HG03342 (cell line): ENCODE results near the gene LCN1.

Experiments
- ATAC-seq: cut with Tn5 transposase; IDR thresholded peaks from one replicate; pipeline ENCODE4 v1.9.1; 2021; ENCODE audit warnings: mild to moderate bottlenecking, moderate library complexity; ENCODE audit not compliant: unreplicated experiment

Gene LCN1

GRCh38 chr9:135520916-135521607, at the start of gene LCN1:
Gene LCN1, plus strand, starts transcription at chr9:135521440. Its CDS starts 58 bp downstream, at chr9:135521498.
- no peak for ATAC-seq

- no peak for ATAC-seq
Observed at GRCh38 chr9:135471791-135472640, 49.2 kb upstream of the LCN1 start.

- ATAC-seq, result no peak
Observed at GRCh38 chr9:135473972-135474543, 47.2 kb upstream of the LCN1 start.

GRCh38 chr9:135474915-135475314, 46.3 kb upstream of the LCN1 start:
- ATAC-seq, result no peak

GRCh38 chr9:135476561-135477355, 44.5 kb upstream of the LCN1 start:
- no peak for ATAC-seq

- no peak for ATAC-seq
Observed at GRCh38 chr9:135478191-135478590, 43.0 kb upstream of the LCN1 start.

GRCh38 chr9:135478829-135479468, 42.3 kb upstream of the LCN1 start:
- no peak for ATAC-seq

GRCh38 chr9:135479469-135480052, 41.7 kb upstream of the LCN1 start, which contains the start of gene PPP1R26:
Gene PPP1R26, plus strand, starts transcription at chr9:135479782. Its CDS starts 4,729 bp downstream, at chr9:135484511.
- ATAC-seq, result no peak

GRCh38 chr9:135480071-135480939, 40.9 kb upstream of the LCN1 start:
- no peak for ATAC-seq

GRCh38 chr9:135480940-135481310, 40.3 kb upstream of the LCN1 start:
- ATAC-seq, result no peak

GRCh38 chr9:135482015-135482754, 39.1 kb upstream of the LCN1 start:
- no peak for ATAC-seq

- no peak for ATAC-seq
Observed at GRCh38 chr9:135484460-135485277, 36.6 kb upstream of the LCN1 start.

GRCh38 chr9:135485385-135485784, 35.9 kb upstream of the LCN1 start:
- ATAC-seq, result no peak

GRCh38 chr9:135485832-135486231, 35.4 kb upstream of the LCN1 start:
- ATAC-seq, result no peak

GRCh38 chr9:135486267-135487065, 34.8 kb upstream of the LCN1 start:
- no peak for ATAC-seq

- no peak for ATAC-seq
Observed at GRCh38 chr9:135487281-135488012, 33.8 kb upstream of the LCN1 start.
